ENCODE data around the gene DDIAS.

DDIAS gene

DNA sequence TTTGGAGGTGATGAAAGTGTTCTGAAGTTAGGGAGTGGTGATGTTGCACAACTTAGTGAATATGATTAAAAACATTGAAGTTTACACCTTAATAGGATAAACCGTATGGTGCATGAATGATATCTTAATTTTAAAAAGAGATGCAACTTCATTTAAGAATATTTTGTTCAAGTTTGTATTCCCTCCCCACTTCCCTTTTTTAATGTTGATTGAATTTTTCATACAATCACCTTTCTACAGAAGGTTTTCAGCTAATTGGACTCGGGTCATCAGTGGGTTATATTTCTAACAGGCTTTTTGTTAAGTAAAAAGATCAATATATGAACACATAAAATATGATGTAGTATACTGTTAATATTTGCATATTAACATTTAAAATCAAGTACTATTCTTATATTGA is 72.6 kb downstream of the DDIAS start:
- Histone ChIP-seq H3K27me3 (ENCODE audit: insufficient read depth, insufficient read length) (no peaks in the 10 kb centered on the region), H3K36me3 (ENCODE audit: insufficient read depth, insufficient read length, low read length) (no peaks in the 10 kb centered on the region), H3K9ac (ENCODE audit: insufficient read length, low read depth) (no peak overlapping the region), H3K9me3 (ENCODE audit: insufficient read depth, low read length) (no peaks in the 10 kb centered on the region), H3K4me3 (ENCODE audit: insufficient read length, low read depth) (no peak overlapping the region), H3K4me1 (ENCODE audit: insufficient read depth, insufficient read length) (no peaks in the 10 kb centered on the region)
- no peak for TF ChIP-seq ZNF274 (IDR thresholded peaks at IDR 0.05; ENCODE audit: low read depth, low read length)
- no peak for TF ChIP-seq SUZ12 (IDR thresholded peaks at IDR 0.05; ENCODE audit: extremely low read depth, insufficient read depth, insufficient read length)
- no peak for TF ChIP-seq YY1 (IDR thresholded peaks at IDR 0.05; ENCODE audit: insufficient read depth, insufficient read length)
- no peak for DNase-seq (ENCODE audit: low read depth, low spot score)

GRCh38 chr11:82974851-82975250 is 73.3 kb downstream of the DDIAS start:
- H3K4me3 ChIP-seq (ENCODE audit: insufficient read length, low read depth): no peak overlapping the region
- DNase-seq (ENCODE audit: low read depth, low spot score): no peak
- H3K36me3 ChIP-seq (ENCODE audit: insufficient read depth, insufficient read length, low read length): no peaks in the 10 kb centered on the region
- H3K9ac ChIP-seq (ENCODE audit: insufficient read length, low read depth): no peak overlapping the region
- H3K4me1 ChIP-seq (ENCODE audit: insufficient read depth, insufficient read length): no peaks in the 10 kb centered on the region
- TF ChIP-seq ZNF274 (IDR thresholded peaks at IDR 0.05; ENCODE audit: low read depth, low read length): no peak
- no peak for TF ChIP-seq YY1 (IDR thresholded peaks at IDR 0.05; ENCODE audit: insufficient read depth, insufficient read length)
- no peak for TF ChIP-seq SUZ12 (IDR thresholded peaks at IDR 0.05; ENCODE audit: extremely low read depth, insufficient read depth, insufficient read length)
- H3K27me3 ChIP-seq (ENCODE audit: insufficient read depth, insufficient read length): no peaks in the 10 kb centered on the region
- no peaks in the 10 kb centered on the region for H3K9me3 ChIP-seq (ENCODE audit: insufficient read depth, low read length)

DNA sequence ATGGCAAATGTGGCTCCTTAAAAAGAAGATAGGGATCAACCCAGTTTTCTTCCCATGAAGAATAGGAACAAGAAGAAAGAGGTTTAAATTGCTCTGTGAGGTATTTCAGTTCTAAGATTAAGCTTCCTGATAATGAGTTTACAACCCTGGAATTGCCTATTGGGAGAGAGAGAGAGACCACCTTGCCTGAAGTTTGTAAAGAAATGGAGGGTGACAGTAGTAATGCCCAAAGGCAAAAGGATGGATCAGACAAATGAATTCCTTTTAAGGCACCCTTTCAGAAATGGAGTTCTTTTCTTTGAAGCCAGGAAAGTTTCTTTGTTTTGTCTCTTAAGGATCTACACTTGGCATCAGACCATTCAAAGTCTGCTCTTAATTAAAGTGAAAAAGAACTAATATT is 74.3 kb downstream of the DDIAS start:
- DNase-seq (ENCODE audit: low read depth, low spot score): no peak
- H3K9ac ChIP-seq (ENCODE audit: insufficient read length, low read depth): no peak overlapping the region
- no peaks in the 10 kb centered on the region for H3K9me3 ChIP-seq (ENCODE audit: insufficient read depth, low read length)
- TF ChIP-seq YY1 (IDR thresholded peaks at IDR 0.05; ENCODE audit: insufficient read depth, insufficient read length): no peak
- no peak for TF ChIP-seq ZNF274 (IDR thresholded peaks at IDR 0.05; ENCODE audit: low read depth, low read length)
- TF ChIP-seq SUZ12 (IDR thresholded peaks at IDR 0.05; ENCODE audit: extremely low read depth, insufficient read depth, insufficient read length): no peak
- no peak overlapping the region for H3K4me3 ChIP-seq (ENCODE audit: insufficient read length, low read depth)
- no peaks in the 10 kb centered on the region for H3K36me3 ChIP-seq (ENCODE audit: insufficient read depth, insufficient read length, low read length)
- no peaks in the 10 kb centered on the region for H3K4me1 ChIP-seq (ENCODE audit: insufficient read depth, insufficient read length)
- no peaks in the 10 kb centered on the region for H3K27me3 ChIP-seq (ENCODE audit: insufficient read depth, insufficient read length)

GRCh38 chr11:82976786-82977185 is 75.2 kb downstream of the DDIAS start:
- Histone ChIP-seq H3K27me3 (ENCODE audit: insufficient read depth, insufficient read length) (no peaks in the 10 kb centered on the region), H3K4me3 (ENCODE audit: insufficient read length, low read depth) (no peak overlapping the region), H3K36me3 (ENCODE audit: insufficient read depth, insufficient read length, low read length) (peaks cover 3% of the 10 kb centered on the region), H3K9me3 (ENCODE audit: insufficient read depth, low read length) (no peaks in the 10 kb centered on the region), H3K4me1 (ENCODE audit: insufficient read depth, insufficient read length) (no peaks in the 10 kb centered on the region), H3K9ac (ENCODE audit: insufficient read length, low read depth) (no peak overlapping the region)
- TF ChIP-seq YY1 (IDR thresholded peaks at IDR 0.05; ENCODE audit: insufficient read depth, insufficient read length) (no peak), SUZ12 (IDR thresholded peaks at IDR 0.05; ENCODE audit: extremely low read depth, insufficient read depth, insufficient read length) (no peak), ZNF274 (IDR thresholded peaks at IDR 0.05; ENCODE audit: low read depth, low read length) (no peak)
- DNase-seq (ENCODE audit: low read depth, low spot score): no peak

GRCh38 chr11:82978422-82979099 is 77.0 kb downstream of the DDIAS start:
- H3K36me3 ChIP-seq (ENCODE audit: insufficient read depth, insufficient read length, low read length): peaks cover 7% of the 10 kb centered on the region
- DNase-seq (ENCODE audit: low read depth, low spot score): no peak
- H3K27me3 ChIP-seq (ENCODE audit: insufficient read depth, insufficient read length): no peaks in the 10 kb centered on the region
- TF ChIP-seq ZNF274 (IDR thresholded peaks at IDR 0.05; ENCODE audit: low read depth, low read length) (no peak), SUZ12 (IDR thresholded peaks at IDR 0.05; ENCODE audit: extremely low read depth, insufficient read depth, insufficient read length) (no peak), YY1 (IDR thresholded peaks at IDR 0.05; ENCODE audit: insufficient read depth, insufficient read length) (no peak)
- no peaks in the 10 kb centered on the region for H3K4me1 ChIP-seq (ENCODE audit: insufficient read depth, insufficient read length)
- H3K4me3 ChIP-seq (ENCODE audit: insufficient read length, low read depth): no peak overlapping the region
- H3K9ac ChIP-seq (ENCODE audit: insufficient read length, low read depth): no peak overlapping the region
- H3K9me3 ChIP-seq (ENCODE audit: insufficient read depth, low read length): no peaks in the 10 kb centered on the region

DNA sequence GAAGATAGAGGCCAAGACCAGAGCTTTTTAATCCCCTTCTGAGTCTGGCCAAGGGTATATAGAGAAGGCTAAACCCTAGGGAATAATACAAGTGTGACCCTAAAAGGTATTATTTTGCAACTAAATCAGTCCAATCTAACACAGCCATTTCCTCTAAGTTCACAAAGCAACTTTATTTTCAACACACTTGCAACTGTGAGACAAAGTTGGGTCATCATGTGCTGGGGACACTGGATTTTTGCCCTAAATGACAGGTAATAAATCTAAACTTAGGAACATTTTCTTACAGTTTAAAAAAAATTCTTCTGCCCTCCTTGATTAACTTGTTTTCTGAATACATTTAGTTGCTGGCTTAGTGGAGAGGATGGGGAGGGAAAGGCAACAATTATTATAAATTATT is 78.3 kb downstream of the DDIAS start:
- H3K4me1 ChIP-seq (ENCODE audit: insufficient read depth, insufficient read length): no peaks in the 10 kb centered on the region
- no peaks in the 10 kb centered on the region for H3K27me3 ChIP-seq (ENCODE audit: insufficient read depth, insufficient read length)
- no peak overlapping the region for H3K4me3 ChIP-seq (ENCODE audit: insufficient read length, low read depth)
- no peak overlapping the region for H3K9ac ChIP-seq (ENCODE audit: insufficient read length, low read depth)
- peaks cover 16% of the 10 kb centered on the region for H3K36me3 ChIP-seq (ENCODE audit: insufficient read depth, insufficient read length, low read length)
- no peaks in the 10 kb centered on the region for H3K9me3 ChIP-seq (ENCODE audit: insufficient read depth, low read length)
- TF ChIP-seq ZNF274 (IDR thresholded peaks at IDR 0.05; ENCODE audit: low read depth, low read length): no peak
- TF ChIP-seq YY1 (IDR thresholded peaks at IDR 0.05; ENCODE audit: insufficient read depth, insufficient read length): no peak
- no peak for TF ChIP-seq SUZ12 (IDR thresholded peaks at IDR 0.05; ENCODE audit: extremely low read depth, insufficient read depth, insufficient read length)
- DNase-seq (ENCODE audit: low read depth, low spot score): no peak

GRCh38 chr11:82980292-82980691 is 78.8 kb downstream of the DDIAS start:
- no peak for DNase-seq (ENCODE audit: low read depth, low spot score)
- H3K36me3 ChIP-seq (ENCODE audit: insufficient read depth, insufficient read length, low read length): peaks cover 17% of the 10 kb centered on the region
- no peak overlapping the region for H3K4me3 ChIP-seq (ENCODE audit: insufficient read length, low read depth)
- no peak overlapping the region for H3K9ac ChIP-seq (ENCODE audit: insufficient read length, low read depth)
- no peaks in the 10 kb centered on the region for H3K9me3 ChIP-seq (ENCODE audit: insufficient read depth, low read length)
- no peaks in the 10 kb centered on the region for H3K27me3 ChIP-seq (ENCODE audit: insufficient read depth, insufficient read length)
- H3K4me1 ChIP-seq (ENCODE audit: insufficient read depth, insufficient read length): no peaks in the 10 kb centered on the region
- TF ChIP-seq YY1 (IDR thresholded peaks at IDR 0.05; ENCODE audit: insufficient read depth, insufficient read length) (no peak), SUZ12 (IDR thresholded peaks at IDR 0.05; ENCODE audit: extremely low read depth, insufficient read depth, insufficient read length) (no peak), ZNF274 (IDR thresholded peaks at IDR 0.05; ENCODE audit: low read depth, low read length) (no peak)
